GM21825 (cell line): ENCODE measurements around the gene CXCR3.

Source experiments
- ATAC-seq: cut with Tn5 transposase; IDR thresholded peaks from one replicate; pipeline ENCODE4 v1.9.1; 2021; ENCODE audit warnings: mild to moderate bottlenecking, moderate library complexity; ENCODE audit not compliant: unreplicated experiment

Gene CXCR3

GRCh38 chrX:71637848-71638247, 19.5 kb upstream of the CXCR3 start:
- no peak for ATAC-seq

GRCh38 chrX:71637253-71637618, 18.9 kb upstream of the CXCR3 start:
- peak; percentile 22 for ATAC-seq

DNA sequence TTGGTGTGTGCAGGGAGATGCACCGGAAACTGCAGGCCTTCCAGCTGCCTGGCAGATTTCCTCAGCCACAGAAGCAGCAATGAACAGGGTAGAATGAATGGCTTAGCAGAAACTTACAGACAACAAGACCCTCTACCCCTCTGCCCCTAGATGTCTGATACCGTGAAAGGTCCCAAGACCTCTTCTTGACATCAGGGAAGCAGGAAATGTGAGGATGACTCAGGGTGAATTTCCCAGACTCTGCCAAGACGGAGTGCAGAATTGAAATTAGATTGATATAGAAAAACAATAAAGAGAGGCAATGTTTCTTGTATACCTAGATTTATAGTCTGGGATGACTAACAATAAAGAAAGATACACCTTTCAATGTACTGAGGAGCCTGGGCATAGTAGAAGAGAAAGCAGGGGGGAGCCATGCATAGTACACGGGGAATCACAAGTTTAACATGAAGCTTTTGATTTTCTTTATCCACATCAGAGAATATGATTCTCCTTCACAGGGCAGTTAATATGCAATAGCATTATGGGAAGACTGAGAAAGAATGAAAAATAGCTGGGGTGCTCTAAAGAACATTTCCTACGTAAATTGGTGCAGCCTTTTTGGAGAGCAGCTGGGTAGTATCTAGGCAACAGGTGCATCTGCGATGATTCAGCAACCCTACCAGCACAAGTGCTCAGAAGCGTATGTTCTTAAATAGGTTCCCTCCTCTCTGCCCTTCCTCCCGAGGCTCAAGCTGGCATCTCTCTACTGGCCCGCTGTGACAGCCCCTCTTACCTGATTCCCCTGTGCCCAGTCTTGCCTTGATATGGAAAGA, 18.3 kb upstream of the CXCR3 start:
- ATAC-seq, result peak; percentile 34

GRCh38 chrX:71634366-71634765, 16.1 kb upstream of the CXCR3 start:
- no peak for ATAC-seq

GRCh38 chrX:71632923-71633657, 14.8 kb upstream of the CXCR3 start:
- ATAC-seq, result no peak

GRCh38 chrX:71629467-71629866, 11.2 kb upstream of the CXCR3 start:
- peak; percentile 63 for ATAC-seq

GRCh38 chrX:71627588-71628404, 9.5 kb upstream of the CXCR3 start:
- ATAC-seq, result no peak

DNA sequence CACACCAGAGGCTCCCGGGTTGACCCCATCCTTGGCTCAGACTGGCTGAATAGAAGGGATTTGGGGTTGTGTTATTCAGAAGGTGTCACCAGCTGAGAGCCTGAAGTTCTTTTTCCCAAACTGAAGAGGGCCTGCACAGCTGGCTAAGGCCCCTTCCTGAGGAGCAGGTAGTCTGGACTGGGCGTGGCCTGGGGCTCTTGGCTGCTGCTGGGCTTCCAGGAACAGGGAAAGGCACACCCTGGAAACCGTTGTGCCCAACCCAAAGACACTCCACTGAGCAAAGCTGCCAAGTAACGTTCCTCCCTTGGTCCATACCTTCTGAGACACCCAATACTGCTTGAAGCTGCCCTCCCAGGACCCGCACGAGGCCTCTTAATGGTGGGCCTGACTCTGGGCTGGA, 8.3 kb upstream of the CXCR3 start:
- ATAC-seq, result no peak

- no peak for ATAC-seq
Measured at GRCh38 chrX:71625471-71625870, 7.2 kb upstream of the CXCR3 start.

DNA sequence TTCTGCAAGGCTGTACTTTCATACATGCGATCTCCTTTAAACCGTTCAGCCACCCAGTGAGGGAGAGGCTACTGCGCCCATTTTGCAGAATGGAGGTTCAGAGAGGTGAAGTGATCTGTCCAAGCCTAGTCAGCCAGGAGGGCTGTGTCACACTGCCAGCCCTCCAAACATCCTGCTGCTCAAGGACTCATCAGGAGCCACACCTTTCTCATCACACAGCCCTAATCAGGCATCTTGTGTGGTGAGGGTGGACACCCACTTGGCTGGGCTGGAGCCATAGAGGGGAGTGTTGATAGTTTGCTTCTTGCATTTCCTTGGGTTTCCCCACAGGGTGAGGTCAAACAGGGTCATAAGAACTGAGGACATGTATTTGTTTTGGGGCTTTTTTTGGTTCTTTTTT, 5.4 kb upstream of the CXCR3 start:
- no peak for ATAC-seq

DNA sequence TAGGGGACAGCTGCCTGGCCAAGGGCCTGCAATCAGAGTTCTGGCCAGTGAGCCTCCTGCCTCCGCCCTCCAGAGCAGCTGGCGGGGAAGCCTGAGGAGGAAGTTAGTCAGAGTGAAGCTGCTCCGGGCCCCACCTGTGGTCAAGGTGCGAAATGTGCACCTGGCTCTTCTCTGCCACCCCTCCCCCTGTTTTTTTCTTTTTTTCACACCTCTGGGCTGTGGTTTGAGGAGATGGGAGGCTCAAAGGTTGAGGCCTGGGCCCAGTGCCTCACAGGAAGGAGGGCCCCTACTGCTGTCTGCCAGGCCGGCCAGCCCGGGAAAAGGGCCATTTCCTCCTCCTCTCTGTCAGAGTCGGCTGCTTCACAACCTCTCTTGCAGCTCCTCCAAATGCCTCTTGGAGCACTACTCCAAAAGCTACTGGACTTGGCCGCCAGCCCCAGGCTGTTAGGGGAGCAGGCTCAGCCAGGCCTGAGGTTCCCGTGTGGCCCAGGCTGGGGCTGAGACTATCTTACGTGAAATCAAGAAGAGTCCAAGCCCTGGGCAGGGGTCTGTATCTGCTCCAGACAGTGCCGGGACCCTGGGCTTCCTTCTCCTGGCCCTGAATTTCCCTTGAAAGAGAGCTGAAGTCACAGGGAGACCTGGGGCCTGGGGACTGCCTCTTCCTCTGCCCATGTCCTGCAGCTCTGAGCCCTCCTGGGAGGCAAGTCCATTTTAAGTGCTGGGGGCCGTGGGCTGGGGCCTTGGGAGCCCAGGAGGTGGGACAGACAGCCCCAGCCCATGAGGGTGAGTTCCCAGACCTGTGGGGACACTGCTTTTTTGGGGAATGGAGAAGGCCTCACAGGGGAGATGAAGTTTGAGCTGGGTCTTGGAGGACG, 4.5 kb upstream of the CXCR3 start:
- peak; percentile 51 for ATAC-seq

GRCh38 chrX:71622032-71622575, 3.8 kb upstream of the CXCR3 start:
- no peak for ATAC-seq

GRCh38 chrX:71621603-71622002, 3.3 kb upstream of the CXCR3 start:
- ATAC-seq, result no peak

DNA sequence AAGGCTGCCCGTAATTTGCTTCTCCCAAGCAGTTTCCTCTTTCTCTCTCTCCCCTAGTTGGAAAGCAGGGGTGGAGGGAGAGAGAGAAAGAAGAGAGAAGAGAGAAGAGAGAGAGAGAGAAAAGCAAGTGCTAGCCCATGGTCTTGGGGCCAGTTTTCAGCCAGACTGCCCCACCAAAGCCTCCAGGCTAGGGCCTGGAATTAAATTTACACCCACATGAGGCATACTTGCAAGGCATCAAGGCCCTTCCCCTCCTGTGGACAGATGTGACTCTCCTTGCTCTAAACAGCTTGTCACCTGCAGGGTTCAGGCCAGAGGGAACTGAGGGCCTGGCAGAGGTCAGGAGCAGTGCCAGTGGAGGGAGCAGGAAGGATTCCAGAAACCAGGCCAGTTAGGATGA, 1.7 kb upstream of the CXCR3 start:
- ATAC-seq, result no peak

- no peak for ATAC-seq
Measured at GRCh38 chrX:71619193-71619592, 882 bp upstream of the CXCR3 start.

DNA sequence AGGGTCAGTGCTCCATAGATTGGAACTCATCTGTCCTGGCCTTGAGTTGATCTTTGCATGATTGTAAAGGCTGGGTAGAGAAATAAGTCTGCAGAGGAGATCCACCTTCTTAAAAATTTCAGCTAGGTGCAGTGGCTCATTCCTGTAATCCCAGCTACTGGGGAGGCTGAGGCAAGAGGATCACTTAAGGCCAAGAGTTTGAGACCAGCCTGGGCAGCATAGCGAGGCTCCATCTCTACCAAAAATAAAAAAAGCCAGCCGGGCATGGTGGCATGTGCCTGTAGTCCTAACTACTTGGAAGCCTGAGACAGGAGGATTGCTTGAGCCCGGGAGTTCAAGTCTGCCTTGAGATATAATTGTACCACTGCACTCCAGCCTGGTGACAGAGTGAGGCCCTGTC, 476 bp upstream of the CXCR3 start:
- no peak for ATAC-seq

- ATAC-seq, result no peak
Measured at GRCh38 chrX:71617742-71618141, 569 bp downstream of the CXCR3 start.

DNA sequence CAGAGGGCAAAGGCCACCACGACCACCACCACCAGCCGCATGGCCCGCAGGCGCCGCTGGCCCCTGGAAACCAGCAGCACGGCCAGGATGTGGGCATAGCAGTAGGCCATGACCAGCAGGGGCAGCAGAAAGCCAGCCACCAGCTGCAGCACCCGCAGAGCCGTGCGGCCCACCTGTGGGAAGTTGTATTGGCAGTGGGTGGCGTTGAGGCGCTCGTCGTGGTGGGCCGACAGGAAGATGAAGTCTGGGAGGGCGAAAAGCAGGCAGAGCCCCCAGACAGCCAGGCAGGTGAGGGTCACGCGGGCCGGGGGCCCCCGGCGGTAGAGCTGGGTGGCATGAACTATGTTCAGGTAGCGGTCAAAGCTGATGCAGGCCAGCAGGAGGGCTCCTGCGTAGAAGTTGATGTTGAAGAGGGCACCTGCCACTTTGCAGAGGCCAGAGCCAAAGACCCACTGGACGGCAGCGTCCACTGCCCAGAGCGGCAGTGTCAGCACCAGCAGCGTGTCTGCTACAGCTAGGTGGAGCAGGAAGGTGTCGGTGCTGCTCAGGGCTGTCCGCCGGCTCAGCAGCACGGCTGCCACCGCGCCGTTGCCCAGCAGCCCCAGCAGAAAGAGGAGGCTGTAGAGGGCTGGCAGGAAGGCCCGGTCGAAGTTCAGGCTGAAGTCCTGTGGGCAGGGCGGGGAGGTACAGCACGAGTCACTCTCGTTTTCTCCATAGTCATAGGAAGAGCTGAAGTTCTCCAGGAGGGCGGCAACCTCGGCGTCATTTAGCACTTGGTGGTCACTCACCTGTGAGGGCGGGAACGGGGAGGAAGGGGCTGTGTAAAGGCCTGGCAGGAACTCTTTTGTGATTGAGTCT, 1.4 kb downstream of the CXCR3 start:
- ATAC-seq, result no peak

DNA sequence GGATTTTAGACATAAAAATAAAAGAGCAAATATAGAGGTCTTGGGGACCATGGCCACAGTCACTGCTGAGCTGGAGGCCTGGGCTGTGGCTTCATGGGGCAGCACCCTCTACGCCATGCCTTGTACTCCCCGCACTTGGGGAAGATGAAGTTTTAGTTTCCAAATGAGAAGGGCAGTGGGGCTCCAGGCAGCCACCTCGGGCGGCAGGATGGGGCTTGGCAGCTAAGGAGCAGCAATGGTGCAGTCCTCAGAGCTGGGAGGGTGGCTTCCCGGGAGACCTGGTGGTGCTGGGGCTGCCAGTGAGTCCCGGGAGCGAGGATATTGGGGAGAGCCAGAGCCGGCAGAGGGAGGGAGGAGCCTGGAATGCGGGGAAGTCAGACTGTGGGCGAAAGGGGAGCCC, 2.4 kb downstream of the CXCR3 start:
- ATAC-seq, result no peak
